ENCODE measurements around the gene MT4. TPM values are rescaled to one million over a fixed set of nuclear protein-coding genes. Genes with fewer than 3 reads are reported as not detected.

MT4 gene
- total RNA-seq, 1 experiment from 2014 or later: not detected

DNA sequence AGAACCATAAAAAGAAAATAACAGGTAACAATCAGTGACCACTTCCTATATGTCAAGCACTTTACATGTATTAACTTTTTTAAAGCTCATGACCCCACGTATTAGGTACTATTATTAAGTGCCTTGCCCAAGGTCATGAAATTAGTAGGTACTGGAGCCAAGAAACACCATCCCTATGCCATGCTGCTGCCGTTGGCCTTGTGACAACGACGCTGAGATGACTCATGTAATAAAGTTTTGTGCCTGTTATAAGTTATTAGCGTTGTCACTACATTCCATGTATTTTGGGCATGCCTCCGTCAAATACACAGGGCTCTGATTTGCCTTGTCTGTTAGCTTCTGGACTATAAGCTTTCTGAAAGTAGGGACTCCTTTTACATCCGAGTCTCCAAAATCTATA lies 46.4 kb upstream of the MT4 start:
- intact Hi-C loops (cut with micrococcal nuclease; ENCODE audit: unreplicated experiment): no loop called here
- no peaks in the 10 kb centered on the region for H3K9me3 Mint-ChIP-seq (ENCODE audit: unreplicated experiment)
- no peaks in the 10 kb centered on the region for H3K36me3 ChIP-seq (ENCODE audit: control insufficient read depth, insufficient read depth, low read length)
- H3K27ac Mint-ChIP-seq (ENCODE audit: unreplicated experiment): no peak overlapping the region
- ChIA-PET POLR2A (no interaction called here), CTCF (no interaction called here)
- H3K4me1 Mint-ChIP-seq (ENCODE audit: low read depth, unreplicated experiment): peaks cover 7% of the 10 kb centered on the region
- BruUV-seq (replicated peaks): TSS peak; percentile 55
- no peaks in the 10 kb centered on the region for H3K36me3 Mint-ChIP-seq (ENCODE audit: insufficient read depth, unreplicated experiment)
- H3K27me3 Mint-ChIP-seq (ENCODE audit: insufficient read depth, unreplicated experiment): no peaks in the 10 kb centered on the region
- H3K4me3 Mint-ChIP-seq (ENCODE audit: unreplicated experiment): peak overlapping the region; percentile 81
- H3K4me1 ChIP-seq: peaks cover 7% of the 10 kb centered on the region
- no peak for DNase-seq
- no peaks in the 10 kb centered on the region for H3K9me3 ChIP-seq
- no peak overlapping the region for H3K4me3 ChIP-seq (ENCODE audit: low read depth, low read length)
- TF ChIP-seq, protein P1, sequence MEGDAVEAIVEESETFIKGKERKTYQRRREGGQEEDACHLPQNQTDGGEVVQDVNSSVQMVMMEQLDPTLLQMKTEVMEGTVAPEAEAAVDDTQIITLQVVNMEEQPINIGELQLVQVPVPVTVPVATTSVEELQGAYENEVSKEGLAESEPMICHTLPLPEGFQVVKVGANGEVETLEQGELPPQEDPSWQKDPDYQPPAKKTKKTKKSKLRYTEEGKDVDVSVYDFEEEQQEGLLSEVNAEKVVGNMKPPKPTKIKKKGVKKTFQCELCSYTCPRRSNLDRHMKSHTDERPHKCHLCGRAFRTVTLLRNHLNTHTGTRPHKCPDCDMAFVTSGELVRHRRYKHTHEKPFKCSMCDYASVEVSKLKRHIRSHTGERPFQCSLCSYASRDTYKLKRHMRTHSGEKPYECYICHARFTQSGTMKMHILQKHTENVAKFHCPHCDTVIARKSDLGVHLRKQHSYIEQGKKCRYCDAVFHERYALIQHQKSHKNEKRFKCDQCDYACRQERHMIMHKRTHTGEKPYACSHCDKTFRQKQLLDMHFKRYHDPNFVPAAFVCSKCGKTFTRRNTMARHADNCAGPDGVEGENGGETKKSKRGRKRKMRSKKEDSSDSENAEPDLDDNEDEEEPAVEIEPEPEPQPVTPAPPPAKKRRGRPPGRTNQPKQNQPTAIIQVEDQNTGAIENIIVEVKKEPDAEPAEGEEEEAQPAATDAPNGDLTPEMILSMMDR (IDR thresholded peaks at IDR 0.05; ENCODE audit: insufficient read depth in 1 of 2, low read depth in 1 of 2, low read length in 1 of 2, severe bottlenecking in 1 of 2, unreplicated experiment in 1 of 2): no peak
- H3K27me3 ChIP-seq (replicated peaks; ENCODE audit: control insufficient read depth, insufficient read depth, low read length): no peaks in the 10 kb centered on the region

DNA sequence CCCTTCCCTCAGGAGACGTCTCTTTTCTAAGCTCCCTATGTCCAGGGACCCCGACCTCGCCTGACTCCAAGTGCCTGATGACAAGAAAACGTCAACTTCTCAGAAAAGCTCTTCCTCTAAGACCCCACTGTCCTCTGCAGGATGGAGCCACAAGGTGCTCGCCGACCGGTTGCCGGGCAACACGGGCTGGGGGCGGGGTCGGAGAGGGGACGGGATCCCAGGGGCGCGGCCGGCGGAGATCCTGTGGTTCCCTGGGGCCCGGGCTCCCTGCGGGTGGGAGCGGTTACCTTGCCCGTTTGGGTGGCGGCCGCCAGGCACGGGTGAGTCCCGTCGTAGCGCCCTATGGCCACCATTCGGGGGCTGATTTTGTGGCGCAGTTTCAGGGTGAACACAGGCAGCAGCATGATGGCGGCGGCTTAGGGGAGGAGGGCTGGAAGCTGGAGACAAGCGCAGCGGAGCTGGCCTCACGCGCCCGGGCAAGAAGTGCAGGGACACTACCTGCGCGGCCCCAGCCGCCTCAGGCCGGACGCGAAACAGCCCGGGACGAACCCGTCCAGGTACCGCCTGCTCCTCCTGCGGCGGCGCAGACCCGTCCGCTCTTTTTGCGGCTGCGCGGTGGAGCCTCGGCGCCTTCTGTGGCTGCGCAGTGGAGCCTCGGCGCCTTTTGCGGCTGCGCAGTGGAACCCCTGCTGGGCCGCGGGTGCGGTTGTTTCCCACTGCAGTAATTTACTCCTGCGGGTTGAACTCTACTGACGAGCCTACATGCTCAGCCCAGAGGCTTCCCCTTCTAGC lies 45.2 kb upstream of the MT4 start, which contains the start of gene BBS2:
Gene BBS2 (minus strand): TSS at position 566 of the 792 bp plus-strand sequence. CDS start 162 bp downstream, at position 404.
- no peaks in the 10 kb centered on the region for H3K27me3 Mint-ChIP-seq (ENCODE audit: insufficient read depth, unreplicated experiment)
- CTCF ChIA-PET: interaction anchor here (1.0 kb wide), 1 partner anchor 81 kb away, joined by 5 read pairs; no protein-coding TSS in a partner anchor

DNA sequence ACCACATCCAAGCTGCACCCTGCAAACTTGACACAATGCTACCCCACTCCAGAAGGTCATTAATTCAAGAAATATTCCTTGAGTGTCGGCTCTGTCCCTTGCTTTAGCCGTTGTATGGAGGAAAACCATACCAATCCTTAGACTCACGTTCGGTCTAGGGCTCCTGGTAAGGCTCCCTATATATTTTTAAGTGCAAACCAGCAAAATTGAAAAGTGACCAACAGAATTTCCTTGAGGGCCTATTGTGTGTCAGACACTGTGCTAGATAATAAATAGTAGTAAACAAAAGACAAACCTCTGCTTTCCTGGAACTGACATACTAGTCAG lies 44.7 kb upstream of the MT4 start:
- CTCF ChIA-PET: interaction anchor here (1.0 kb wide), 1 partner anchor 81 kb away, joined by 5 read pairs; no protein-coding TSS in a partner anchor
- Histone ChIP-seq H3K27me3 (replicated peaks; ENCODE audit: control insufficient read depth, insufficient read depth, low read length) (no peaks in the 10 kb centered on the region), H3K4me1 (peaks cover 7% of the 10 kb centered on the region), H3K9me3 (no peaks in the 10 kb centered on the region), H3K4me3 (ENCODE audit: low read depth, low read length) (peak overlapping the region; percentile 59), H3K36me3 (ENCODE audit: control insufficient read depth, insufficient read depth, low read length) (no peaks in the 10 kb centered on the region)
- TF ChIP-seq, protein P1 (IDR thresholded peaks at IDR 0.05; ENCODE audit: insufficient read depth in 1 of 2, low read depth in 1 of 2, low read length in 1 of 2, severe bottlenecking in 1 of 2, unreplicated experiment in 1 of 2): no peak
- Mint-ChIP-seq H3K9me3 (ENCODE audit: unreplicated experiment) (no peaks in the 10 kb centered on the region), H3K36me3 (ENCODE audit: insufficient read depth, unreplicated experiment) (no peaks in the 10 kb centered on the region), H3K4me3 (ENCODE audit: unreplicated experiment) (peak overlapping the region; percentile 81), H3K27me3 (ENCODE audit: insufficient read depth, unreplicated experiment) (no peaks in the 10 kb centered on the region), H3K27ac (ENCODE audit: unreplicated experiment) (peak overlapping the region; percentile 79), H3K4me1 (ENCODE audit: low read depth, unreplicated experiment) (peaks cover 7% of the 10 kb centered on the region)
- POLR2A ChIA-PET: no interaction called here
- no peak for DNase-seq
- intact Hi-C loops (cut with micrococcal nuclease; ENCODE audit: unreplicated experiment): loop anchor here (10.0 kb wide), 1 partner anchor 1015 kb away; the partner anchor contains the start of gene LPCAT2
- BruUV-seq (replicated peaks): no TSS peak

More for the DNA sequence above, 45.2 kb upstream of the MT4 start, which contains the start of gene BBS2:
- H3K36me3 ChIP-seq (ENCODE audit: control insufficient read depth, insufficient read depth, low read length): no peaks in the 10 kb centered on the region
- no peaks in the 10 kb centered on the region for H3K9me3 ChIP-seq
- peak within 1 kb of the TSS; percentile 79 for H3K27ac Mint-ChIP-seq (ENCODE audit: unreplicated experiment)
- no peaks in the 10 kb centered on the region for H3K9me3 Mint-ChIP-seq (ENCODE audit: unreplicated experiment)
- peaks cover 7% of the 10 kb centered on the region for H3K4me1 Mint-ChIP-seq (ENCODE audit: low read depth, unreplicated experiment)
- H3K4me3 ChIP-seq (ENCODE audit: low read depth, low read length): peak within 1 kb of the TSS; percentile 59
- peak; percentile 93 to 96 for DNase-seq
- TF ChIP-seq, protein P1 (IDR thresholded peaks at IDR 0.05; ENCODE audit: insufficient read depth in 1 of 2, low read depth in 1 of 2, low read length in 1 of 2, severe bottlenecking in 1 of 2, unreplicated experiment in 1 of 2): no peak
- POLR2A ChIA-PET: no interaction called here
- H3K36me3 Mint-ChIP-seq (ENCODE audit: insufficient read depth, unreplicated experiment): no peaks in the 10 kb centered on the region
- H3K4me3 Mint-ChIP-seq (ENCODE audit: unreplicated experiment): peak within 1 kb of the TSS; percentile 81
- peaks cover 7% of the 10 kb centered on the region for H3K4me1 ChIP-seq
- no TSS peak for BruUV-seq (replicated peaks)
- H3K27me3 ChIP-seq (replicated peaks; ENCODE audit: control insufficient read depth, insufficient read depth, low read length): no peaks in the 10 kb centered on the region
- intact Hi-C loops (cut with micrococcal nuclease; ENCODE audit: unreplicated experiment): loop anchor here (10.0 kb wide), 1 partner anchor 1015 kb away; the partner anchor contains the start of gene LPCAT2

All from Caco-2 (cell line).